Endothelial cell (in vitro differentiated cells): ENCODE data around the gene WIPF1. TPM values are rescaled to one million over a fixed set of nuclear protein-coding genes. Genes with fewer than 3 reads are reported as not detected.

Source experiments
- DNase-seq: peaks from one replicate; pipeline ENCODE4 v3.0.0; 2021; ENCODE audit warnings: low spot score
- H3K27ac Mint-ChIP-seq: one replicate; pipeline ENCODE4 v1.8.0; 2021; ENCODE audit warnings: mixed read lengths, inconsistent platforms; ENCODE audit not compliant: unreplicated experiment
- H3K27me3 Mint-ChIP-seq: one replicate; pipeline ENCODE4 v1.8.0; 2021; ENCODE audit warnings: mild to moderate bottlenecking, moderate library complexity, mixed read lengths, inconsistent platforms; ENCODE audit not compliant: unreplicated experiment
- H3K36me3 Mint-ChIP-seq: one replicate; pipeline ENCODE4 v1.8.0; 2021; ENCODE audit warnings: mild to moderate bottlenecking, low read depth, mixed read lengths, inconsistent platforms; ENCODE audit not compliant: unreplicated experiment
- H3K4me1 Mint-ChIP-seq: one replicate; pipeline ENCODE4 v1.8.0; 2021; ENCODE audit warnings: mild to moderate bottlenecking, mixed read lengths, inconsistent platforms; ENCODE audit not compliant: unreplicated experiment
- H3K4me3 Mint-ChIP-seq: one replicate; pipeline ENCODE4 v1.8.0; 2021; ENCODE audit warnings: mild to moderate bottlenecking, mixed read lengths, inconsistent platforms; ENCODE audit not compliant: unreplicated experiment
- H3K9me3 Mint-ChIP-seq: one replicate; pipeline ENCODE4 v1.8.0; 2021; ENCODE audit warnings: mixed read lengths, inconsistent platforms; ENCODE audit not compliant: unreplicated experiment
- CTCF ChIP-seq: fragments of 200-600 bp; sonication (generic); IDR thresholded peaks from one replicate; pipeline ENCODE4 v1.5.0; 2021; ENCODE audit warnings: antibody characterized with exemption; ENCODE audit not compliant: unreplicated experiment
- total RNA-seq: library from RNA; stranded (reverse); fragmentation: NEBNext Ultra II Directional; extraction: Animal tissue kit (Norgen Biotek cat#: 25700); gene quantifications from one replicate; pipeline ENCODE4 v1.2.1, GENCODE V29; 2021; ENCODE audit not compliant: unreplicated experiment

The WIPF1 gene
- total RNA-seq, 1 donor from 2014 or later = 62.8 TPM

GRCh38 chr2:174593574-174594203 is 3.9 kb downstream of the WIPF1 start:
- H3K27ac Mint-ChIP-seq = peak overlapping the region; percentile 100

GRCh38 chr2:174593041-174593440 is 4.6 kb downstream of the WIPF1 start:
- Mint-ChIP-seq H3K27ac (peak overlapping the region; percentile 100), H3K4me3 (no peak overlapping the region), H3K27me3 (peaks cover 10% of the 10 kb centered on the region), H3K9me3 (no peaks in the 10 kb centered on the region), H3K36me3 (peaks cover 3% of the 10 kb centered on the region), H3K4me1 (peaks cover 60% of the 10 kb centered on the region)
- DNase-seq = no peak
- TF ChIP-seq CTCF = no peak

More at GRCh38 chr2:174593574-174594203, 3.9 kb downstream of the WIPF1 start:
- Mint-ChIP-seq H3K36me3 (peaks cover 3% of the 10 kb centered on the region), H3K27me3 (peaks cover 10% of the 10 kb centered on the region), H3K4me3 (peak overlapping the region; percentile 6), H3K4me1 (peaks cover 57% of the 10 kb centered on the region), H3K9me3 (no peaks in the 10 kb centered on the region)
- TF ChIP-seq CTCF = no peak
- peak; percentile 41 for DNase-seq

GRCh38 chr2:174591740-174592139 is 5.9 kb downstream of the WIPF1 start:
- Mint-ChIP-seq H3K36me3 (peaks cover 3% of the 10 kb centered on the region), H3K4me1 (peaks cover 62% of the 10 kb centered on the region), H3K9me3 (no peaks in the 10 kb centered on the region), H3K27ac (peak overlapping the region; percentile 90), H3K27me3 (peaks cover 10% of the 10 kb centered on the region), H3K4me3 (peak overlapping the region; percentile 56)
- no peak for DNase-seq
- no peak for TF ChIP-seq CTCF

- H3K27ac Mint-ChIP-seq = no peak overlapping the region
- peaks cover 61% of the 10 kb centered on the region for H3K4me1 Mint-ChIP-seq
- peaks cover 3% of the 10 kb centered on the region for H3K36me3 Mint-ChIP-seq
- H3K4me3 Mint-ChIP-seq = no peak overlapping the region
- H3K27me3 Mint-ChIP-seq = peaks cover 10% of the 10 kb centered on the region
- no peaks in the 10 kb centered on the region for H3K9me3 Mint-ChIP-seq
- no peak for TF ChIP-seq CTCF
- no peak for DNase-seq
Observed at GRCh38 chr2:174590928-174591648, 6.5 kb downstream of the WIPF1 start.

- H3K9me3 Mint-ChIP-seq = no peaks in the 10 kb centered on the region
- no peak for DNase-seq
- no peak overlapping the region for H3K27ac Mint-ChIP-seq
- no peak for TF ChIP-seq CTCF
- peaks cover 61% of the 10 kb centered on the region for H3K4me1 Mint-ChIP-seq
- peaks cover 10% of the 10 kb centered on the region for H3K27me3 Mint-ChIP-seq
- peak overlapping the region; percentile 44 for H3K4me3 Mint-ChIP-seq
- peaks cover 3% of the 10 kb centered on the region for H3K36me3 Mint-ChIP-seq
Observed at GRCh38 chr2:174590346-174590745, 7.3 kb downstream of the WIPF1 start.
